CD8-positive, alpha-beta memory T cell (primary cell): ENCODE results near the gene NTF3. TPM values are rescaled to one million over a fixed set of nuclear protein-coding genes. Genes with fewer than 3 reads are reported as not detected.

ENCODE experiments used
- CTCF ChIA-PET: fragments of 350-600 bp; sonication (Branson Sonifier 250); formaldehyde crosslinking; loops from one replicate; lab custom pipeline; 2021; ENCODE audit warnings: antibody characterized with exemption; lab: Charles Lee
- POLR2A ChIA-PET: fragments of 350-600 bp; sonication (Branson Sonifier 250); formaldehyde crosslinking; loops from one replicate; lab custom pipeline; 2021; ENCODE audit warnings: antibody characterized with exemption; lab: Charles Lee
- DNase-seq, 5 donors: peaks; one replicate each; pipeline versions ENCODE4 v3.0.0 to v3.0.0-alpha.2; 2020 to 2022; ENCODE audit warnings: mixed read lengths in 1 of 5
- H3K27ac ChIP-seq: one replicate; pipeline ENCODE4 v1.7.0; 2013; ENCODE audit warnings: low read depth, mild to moderate bottlenecking, low read length, moderate library complexity
- H3K27me3 ChIP-seq: 2 replicates; pipeline ENCODE4 v1.7.0; 2013; ENCODE audit warnings: low read length, mild to moderate bottlenecking; ENCODE audit not compliant: insufficient read depth, poor library complexity, severe bottlenecking
- H3K36me3 ChIP-seq: 2 replicates; pipeline ENCODE4 v1.7.0; 2013; ENCODE audit warnings: mild to moderate bottlenecking, low read length, moderate library complexity; ENCODE audit not compliant: insufficient read depth
- H3K4me1 ChIP-seq: 2 replicates; pipeline ENCODE4 v1.7.0; 2013; ENCODE audit warnings: mild to moderate bottlenecking, low read length, moderate library complexity; ENCODE audit not compliant: insufficient read depth
- H3K4me3 ChIP-seq: 2 replicates; pipeline ENCODE4 v1.7.0; 2013; ENCODE audit warnings: mild to moderate bottlenecking, low read length
- H3K9me3 ChIP-seq: 2 replicates; pipeline ENCODE4 v1.7.0; 2013; ENCODE audit warnings: mild to moderate bottlenecking, low read length
- H3K27ac Mint-ChIP-seq, 8 donors: one replicate each; pipeline ENCODE4 v1.8.0; 2020 to 2021; ENCODE audit warnings: mixed read lengths in 8 of 8, mild to moderate bottlenecking in 6 of 8, inconsistent platforms in 3 of 8, moderate library complexity in 3 of 8
- H3K27me3 Mint-ChIP-seq, 2 donors: one replicate each; pipeline ENCODE4 v1.8.0; 2020 to 2021; ENCODE audit warnings: mixed read lengths in 2 of 2, mild to moderate bottlenecking in 1 of 2, moderate library complexity in 1 of 2
- H3K36me3 Mint-ChIP-seq, 3 donors: one replicate each; pipeline ENCODE4 v1.8.0; 2020 to 2021; ENCODE audit warnings: mixed read lengths in 3 of 3, inconsistent platforms in 1 of 3, mild to moderate bottlenecking in 1 of 3
- H3K4me1 Mint-ChIP-seq, 3 donors: one replicate each; pipeline ENCODE4 v1.8.0; 2020 to 2021; ENCODE audit warnings: mixed read lengths in 3 of 3, inconsistent platforms in 1 of 3, mild to moderate bottlenecking in 1 of 3
- H3K4me3 Mint-ChIP-seq, 7 donors: one replicate each; pipeline ENCODE4 v1.8.0; 2020 to 2021; ENCODE audit warnings: mixed read lengths in 7 of 7, mild to moderate bottlenecking in 6 of 7, moderate library complexity in 4 of 7, inconsistent platforms in 2 of 7
- H3K9me3 Mint-ChIP-seq, 5 donors: one replicate each; pipeline ENCODE4 v1.8.0; 2020 to 2022; ENCODE audit warnings: mixed read lengths in 5 of 5, mild to moderate bottlenecking in 3 of 5, moderate library complexity in 2 of 5, inconsistent platforms in 1 of 5
- polyA plus RNA-seq: library from polyadenylated mRNA; unstranded; fragments of 300-500 nt; fragmentation: Illumina TruSeq; gene quantifications from one replicate; pipeline ENCODE4 v1.2.3, GENCODE V29; 2021
- total RNA-seq, 2 experiments: library from RNA; stranded (reverse); gene quantifications; one replicate each; pipeline ENCODE4 v1.2.3, GENCODE V29; 2021

Gene NTF3
- total and polyA plus RNA-seq, 3 experiments from 2014 or later = not detected

DNA sequence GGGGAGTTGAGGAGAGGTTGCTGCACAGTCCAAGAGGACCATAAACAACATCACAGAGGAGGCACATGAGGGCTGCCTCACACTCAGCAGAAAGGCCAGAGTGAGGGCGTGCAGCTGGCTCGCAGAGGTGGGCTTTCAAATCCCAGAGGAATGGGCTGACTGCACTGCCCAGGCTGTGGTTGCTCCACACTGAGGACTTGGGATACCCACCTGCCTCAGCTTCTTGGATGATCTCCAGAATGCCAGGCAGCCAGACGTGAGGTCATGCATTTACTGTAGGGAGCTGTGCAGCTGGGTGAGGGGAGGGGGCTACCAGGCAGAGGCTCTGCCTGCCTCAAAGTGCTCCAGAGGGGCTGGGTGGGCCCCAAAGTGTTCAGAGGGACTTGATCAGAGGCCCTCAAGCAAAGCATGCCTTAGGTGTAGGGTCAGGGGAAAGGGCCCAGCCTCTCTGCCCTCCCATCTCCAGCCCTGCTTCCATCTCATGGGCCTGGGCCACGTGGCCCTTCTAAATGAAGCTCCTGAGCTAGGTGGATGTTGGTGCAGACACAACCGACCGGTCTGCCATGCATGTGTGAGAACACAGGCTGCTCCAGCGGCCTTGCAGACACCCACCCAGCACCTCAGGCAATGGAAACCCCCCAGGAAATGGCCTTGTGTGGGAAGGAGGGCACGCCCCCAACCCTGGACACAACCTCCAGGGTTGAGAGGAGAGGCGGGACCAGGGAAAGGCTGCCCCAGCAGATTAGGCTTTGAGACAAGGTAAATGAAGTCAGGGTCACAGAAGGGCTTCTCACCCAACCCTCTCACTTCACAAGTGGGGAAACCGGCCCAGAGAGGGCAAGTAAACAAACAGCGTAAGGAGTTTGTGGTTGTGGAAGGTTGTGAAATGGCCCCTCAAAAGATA lies 90.8 kb downstream of the NTF3 start:
- Histone ChIP-seq H3K36me3 (no peaks in the 10 kb centered on the region), H3K27me3 (no peaks in the 10 kb centered on the region), H3K27ac (no peak overlapping the region), H3K4me1 (no peaks in the 10 kb centered on the region), H3K9me3 (no peaks in the 10 kb centered on the region), H3K4me3 (no peak overlapping the region)
- Mint-ChIP-seq H3K4me1 (no peaks in the 10 kb centered on the region), H3K9me3 (peaks cover 0 to 3% (median 0%) of the 10 kb centered on the region in 5 donors), H3K27ac (peak overlapping the region in 1 of 8 donors; percentile 47), H3K36me3 (no peaks in the 10 kb centered on the region), H3K27me3 (peaks cover 1 to 4% of the 10 kb centered on the region in 2 donors), H3K4me3 (no peak overlapping the region)
- no peak for DNase-seq
- CTCF ChIA-PET = no interaction called here
- POLR2A ChIA-PET = no interaction called here

DNA sequence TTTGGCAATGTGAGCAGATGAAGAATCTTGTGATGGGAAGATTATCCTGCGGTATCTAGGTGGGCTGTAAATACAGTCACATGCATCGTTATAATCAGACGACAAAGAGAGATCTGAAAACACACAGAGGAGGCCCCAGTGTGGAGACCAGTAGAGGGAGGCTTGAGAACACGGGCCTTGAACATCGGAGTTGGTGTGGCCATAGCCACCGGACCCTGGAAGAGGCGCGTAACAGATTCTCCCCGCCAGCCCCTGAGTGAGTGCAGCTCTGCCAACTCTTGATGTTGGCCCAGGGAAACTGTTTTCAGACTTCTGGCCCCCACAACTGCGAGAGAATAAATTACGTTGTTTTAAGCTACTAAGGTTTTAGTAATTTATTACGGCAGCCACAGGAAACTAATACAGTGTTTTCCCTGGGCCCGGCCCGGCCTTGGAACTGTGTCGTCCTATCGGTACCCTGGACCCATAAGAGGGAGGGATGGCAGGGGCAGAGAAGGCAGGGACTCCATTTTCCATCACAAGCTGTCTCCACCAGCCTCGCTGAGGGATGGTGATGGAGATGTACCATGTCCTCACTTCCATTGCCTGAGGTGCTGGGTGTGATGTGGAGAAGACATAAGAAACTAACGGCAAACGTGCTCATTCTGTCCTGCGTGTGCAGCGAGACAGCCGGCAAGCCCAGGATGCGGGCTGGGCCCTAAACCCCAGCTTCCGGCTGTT lies 91.6 kb downstream of the NTF3 start:
- Mint-ChIP-seq H3K9me3 (peaks cover 0 to 3% (median 0%) of the 10 kb centered on the region in 5 donors), H3K4me1 (no peaks in the 10 kb centered on the region), H3K36me3 (no peaks in the 10 kb centered on the region), H3K4me3 (no peak overlapping the region), H3K27me3 (peaks cover 1 to 4% of the 10 kb centered on the region in 2 donors), H3K27ac (no peak overlapping the region)
- H3K4me3 ChIP-seq = no peak overlapping the region
- ChIA-PET CTCF (no interaction called here), POLR2A (no interaction called here)
- no peak for DNase-seq
- no peaks in the 10 kb centered on the region for H3K9me3 ChIP-seq
- H3K4me1 ChIP-seq = no peaks in the 10 kb centered on the region
- H3K27ac ChIP-seq = no peak overlapping the region
- H3K36me3 ChIP-seq = no peaks in the 10 kb centered on the region
- no peaks in the 10 kb centered on the region for H3K27me3 ChIP-seq

DNA sequence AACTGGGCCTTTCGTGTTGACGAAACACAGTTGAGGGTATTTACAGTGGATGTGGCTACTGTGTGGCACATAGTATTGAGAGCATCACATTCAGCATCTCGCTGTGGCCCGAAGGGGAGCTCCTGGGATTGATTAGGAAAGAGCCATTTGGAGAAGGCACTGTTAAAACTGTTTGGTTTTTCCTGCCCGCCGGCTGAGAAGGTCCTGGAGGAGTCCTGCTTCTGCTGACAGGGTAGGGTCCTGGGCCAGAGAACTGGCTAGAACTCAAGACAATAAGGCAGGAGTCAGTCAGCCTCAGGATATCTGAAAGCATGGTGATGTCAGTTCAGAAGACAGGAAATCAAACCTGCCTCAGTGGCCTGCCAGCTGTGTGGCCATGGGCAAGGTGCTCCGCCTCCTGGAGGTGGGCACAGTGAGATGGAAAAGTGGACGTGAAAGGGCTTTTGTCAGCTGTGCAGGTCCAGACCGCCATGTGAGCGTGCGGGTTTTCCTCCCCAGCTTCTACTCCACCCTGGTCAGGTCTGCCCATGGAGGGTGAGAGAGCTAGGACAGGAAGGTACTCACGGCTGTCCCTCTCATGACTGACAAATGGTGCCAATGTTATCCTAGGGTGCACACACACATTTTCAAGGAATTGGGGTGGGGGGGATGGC lies 92.3 kb downstream of the NTF3 start:
- Mint-ChIP-seq H3K36me3 (no peaks in the 10 kb centered on the region), H3K27me3 (peaks cover 1 to 4% of the 10 kb centered on the region in 2 donors), H3K4me3 (no peak overlapping the region), H3K27ac (no peak overlapping the region), H3K9me3 (peaks cover 0 to 3% (median 0%) of the 10 kb centered on the region in 5 donors), H3K4me1 (no peaks in the 10 kb centered on the region)
- CTCF ChIA-PET = no interaction called here
- Histone ChIP-seq H3K27me3 (no peaks in the 10 kb centered on the region), H3K9me3 (no peaks in the 10 kb centered on the region), H3K36me3 (no peaks in the 10 kb centered on the region), H3K27ac (no peak overlapping the region), H3K4me1 (no peaks in the 10 kb centered on the region), H3K4me3 (no peak overlapping the region)
- POLR2A ChIA-PET = no interaction called here
- DNase-seq = no peak

- Mint-ChIP-seq H3K27ac (no peak overlapping the region), H3K36me3 (no peaks in the 10 kb centered on the region), H3K27me3 (peaks cover 3 to 4% of the 10 kb centered on the region in 2 donors), H3K9me3 (peaks cover 0 to 3% (median 0%) of the 10 kb centered on the region in 5 donors), H3K4me1 (no peaks in the 10 kb centered on the region), H3K4me3 (no peak overlapping the region)
- H3K36me3 ChIP-seq = no peaks in the 10 kb centered on the region
- POLR2A ChIA-PET = no interaction called here
- H3K9me3 ChIP-seq = no peaks in the 10 kb centered on the region
- CTCF ChIA-PET = no interaction called here
- H3K27ac ChIP-seq = no peak overlapping the region
- no peaks in the 10 kb centered on the region for H3K27me3 ChIP-seq
- no peak for DNase-seq
- H3K4me1 ChIP-seq = no peaks in the 10 kb centered on the region
- no peak overlapping the region for H3K4me3 ChIP-seq
These were observed 93.0 kb downstream of the NTF3 start for GRCh38 chr12:5524769-5525436.

- no peaks in the 10 kb centered on the region for H3K9me3 ChIP-seq
- Mint-ChIP-seq H3K4me3 (no peak overlapping the region), H3K9me3 (peaks cover 0 to 3% (median 0%) of the 10 kb centered on the region in 5 donors), H3K4me1 (no peaks in the 10 kb centered on the region), H3K27me3 (peaks cover under 1 to 7% of the 10 kb centered on the region in 2 donors), H3K36me3 (no peaks in the 10 kb centered on the region), H3K27ac (no peak overlapping the region)
- H3K4me1 ChIP-seq = no peaks in the 10 kb centered on the region
- H3K4me3 ChIP-seq = no peak overlapping the region
- CTCF ChIA-PET = no interaction called here
- no peaks in the 10 kb centered on the region for H3K36me3 ChIP-seq
- no peaks in the 10 kb centered on the region for H3K27me3 ChIP-seq
- DNase-seq = no peak
- POLR2A ChIA-PET = no interaction called here
- H3K27ac ChIP-seq = no peak overlapping the region
These were observed 94.0 kb downstream of the NTF3 start for GRCh38 chr12:5525783-5526367.

GRCh38 chr12:5533368-5533767 lies 101.5 kb downstream of the NTF3 start:
- Histone ChIP-seq H3K4me1 (no peaks in the 10 kb centered on the region), H3K4me3 (no peak overlapping the region), H3K9me3 (no peaks in the 10 kb centered on the region), H3K36me3 (no peaks in the 10 kb centered on the region), H3K27ac (no peak overlapping the region), H3K27me3 (no peaks in the 10 kb centered on the region)
- Mint-ChIP-seq H3K9me3 (peaks cover 0 to 7% (median 5%) of the 10 kb centered on the region in 5 donors), H3K27ac (no peak overlapping the region), H3K36me3 (no peaks in the 10 kb centered on the region), H3K4me3 (no peak overlapping the region), H3K27me3 (peaks cover 12 to 29% of the 10 kb centered on the region in 2 donors), H3K4me1 (no peaks in the 10 kb centered on the region)
- ChIA-PET POLR2A (no interaction called here), CTCF (no interaction called here)
- no peak for DNase-seq

DNA sequence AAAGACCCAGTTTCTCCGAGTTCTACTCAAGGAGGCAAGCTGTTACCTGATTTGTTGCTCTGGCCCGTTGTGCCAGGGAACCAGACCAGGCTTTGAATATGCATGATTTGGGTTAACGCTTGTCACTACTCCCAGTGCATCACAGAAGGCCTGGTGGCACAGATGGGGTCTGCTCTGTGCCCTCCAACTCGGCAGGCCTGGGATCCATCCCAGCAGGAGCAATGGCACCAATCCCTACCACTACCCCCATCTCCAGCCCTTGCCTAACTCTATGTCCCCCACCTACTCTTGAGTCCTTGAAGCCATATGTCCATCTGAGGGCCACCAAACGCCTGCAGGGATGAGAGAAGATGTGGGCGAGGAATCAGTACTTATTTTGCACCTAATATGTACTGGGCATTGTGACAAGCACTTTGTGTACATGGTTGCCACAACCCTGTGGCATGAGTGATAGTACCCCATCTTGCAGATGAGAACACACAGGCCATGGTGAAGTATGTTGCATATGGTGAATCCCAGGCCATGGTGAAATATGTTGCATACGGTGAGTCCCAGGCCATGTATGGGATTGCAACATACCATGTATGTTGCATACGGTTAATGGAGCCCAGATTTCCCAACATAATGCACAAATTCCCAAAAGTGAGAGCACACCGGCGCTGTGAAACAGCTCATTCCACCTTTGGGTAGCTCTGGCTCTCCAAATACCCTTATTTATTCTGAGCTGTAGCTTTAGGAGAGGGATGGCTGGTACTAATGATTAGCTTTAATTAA lies 102.7 kb downstream of the NTF3 start:
- no peaks in the 10 kb centered on the region for H3K4me1 Mint-ChIP-seq
- no peaks in the 10 kb centered on the region for H3K27me3 ChIP-seq
- no peaks in the 10 kb centered on the region for H3K36me3 ChIP-seq
- ChIA-PET CTCF (no interaction called here), POLR2A (no interaction called here)
- no peak overlapping the region for H3K27ac ChIP-seq
- H3K36me3 Mint-ChIP-seq = no peaks in the 10 kb centered on the region
- H3K9me3 ChIP-seq = no peaks in the 10 kb centered on the region
- H3K4me3 ChIP-seq = no peak overlapping the region
- no peaks in the 10 kb centered on the region for H3K4me1 ChIP-seq
- DNase-seq = no peak
- peaks cover 10 to 29% of the 10 kb centered on the region in 2 donors for H3K27me3 Mint-ChIP-seq
- no peak overlapping the region for H3K4me3 Mint-ChIP-seq
- no peak overlapping the region for H3K27ac Mint-ChIP-seq
- peaks cover 0 to 10% (median 5%) of the 10 kb centered on the region in 5 donors for H3K9me3 Mint-ChIP-seq
